IPS-NIHi7 (cell line): ENCODE data around the gene RHNO1.
A peak's percentile ranks its signal among the peaks of the same experiment; 100 is the strongest.
"Not testable (repeated sequence)": the region's sequence is repeated elsewhere in the genome, so short reads cannot be mapped to it uniquely, and the experiment has no call there.

ENCODE experiments used
- DNase-seq: peaks from one replicate; pipeline ENCODE4 v3.0.0; 2012; ENCODE audit warnings: mixed read lengths; ENCODE audit errors: extremely low spot score

Gene RHNO1

GRCh38 chr12:2858334-2858733 is 18.7 kb upstream of the RHNO1 start:
- DNase-seq, result no peak

DNA sequence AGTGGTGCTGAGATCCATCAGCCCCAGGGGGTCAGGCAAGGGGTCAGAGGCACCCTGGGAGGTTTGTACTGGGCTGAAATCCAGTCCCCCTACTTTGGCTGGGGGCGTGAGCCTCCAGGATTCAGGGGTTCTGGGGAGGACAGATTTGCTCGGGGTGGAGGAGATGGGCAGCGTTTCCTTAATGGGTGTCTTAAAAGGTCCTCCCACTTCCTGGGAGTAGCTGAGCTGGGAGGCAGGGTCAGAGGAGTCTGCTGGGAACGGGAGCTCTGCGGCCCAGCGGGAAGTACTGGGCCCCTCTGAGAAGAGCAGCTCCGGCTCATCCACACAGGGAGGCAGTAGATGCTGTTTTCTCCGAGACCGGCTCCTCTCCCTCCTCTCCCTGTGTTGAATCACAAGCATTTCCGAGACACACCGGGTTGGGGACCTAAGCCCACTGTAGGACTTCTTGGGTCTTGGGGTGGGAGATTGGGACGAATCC is 18.0 kb upstream of the RHNO1 start:
- DNase-seq, result no peak

GRCh38 chr12:2860170-2860569 is 16.9 kb upstream of the RHNO1 start:
- DNase-seq, result no peak

DNA sequence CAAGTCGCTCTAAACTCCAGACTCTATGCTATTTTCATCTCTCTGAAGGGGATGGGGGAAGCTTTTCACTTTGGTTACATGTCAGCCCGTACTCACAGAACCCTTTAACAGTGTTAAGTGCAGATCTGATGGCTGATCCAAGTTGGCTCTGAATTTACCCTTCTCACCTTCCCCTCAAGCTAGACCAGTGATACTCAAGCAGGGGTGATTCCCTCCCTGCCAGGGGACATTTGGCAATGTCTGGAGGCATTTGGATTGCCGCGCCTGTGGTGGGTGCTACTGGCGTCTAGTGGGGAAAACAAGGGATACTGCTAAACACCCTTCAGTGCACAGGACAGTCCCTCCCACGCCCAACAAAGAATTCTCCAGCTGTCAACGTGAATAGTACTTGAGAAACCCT is 14.1 kb upstream of the RHNO1 start:
- no peak for DNase-seq

DNA sequence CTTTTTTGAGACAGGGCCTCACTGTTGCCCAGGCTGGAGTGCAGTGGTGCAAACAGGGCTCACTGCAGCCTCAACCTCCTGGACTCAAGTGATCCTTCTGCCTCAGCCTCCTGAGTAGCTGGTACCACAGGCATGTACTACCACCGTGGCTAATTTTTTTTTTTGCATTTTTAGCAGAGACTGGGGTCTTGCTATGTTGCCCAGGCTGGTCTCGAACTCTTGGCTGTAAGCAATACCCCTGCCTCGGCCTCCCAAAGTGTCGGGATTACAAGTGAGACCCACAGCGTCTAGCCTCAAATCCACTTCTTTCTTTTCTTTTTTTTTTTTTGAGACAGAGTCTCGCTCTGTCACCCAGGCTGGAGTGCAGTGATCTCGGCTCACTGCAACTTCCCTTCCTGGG is 13.6 kb upstream of the RHNO1 start:
- DNase-seq, result not testable (repeated sequence)

- DNase-seq, result no peak
Observed at GRCh38 chr12:2864198-2864597, 12.8 kb upstream of the RHNO1 start.

DNA sequence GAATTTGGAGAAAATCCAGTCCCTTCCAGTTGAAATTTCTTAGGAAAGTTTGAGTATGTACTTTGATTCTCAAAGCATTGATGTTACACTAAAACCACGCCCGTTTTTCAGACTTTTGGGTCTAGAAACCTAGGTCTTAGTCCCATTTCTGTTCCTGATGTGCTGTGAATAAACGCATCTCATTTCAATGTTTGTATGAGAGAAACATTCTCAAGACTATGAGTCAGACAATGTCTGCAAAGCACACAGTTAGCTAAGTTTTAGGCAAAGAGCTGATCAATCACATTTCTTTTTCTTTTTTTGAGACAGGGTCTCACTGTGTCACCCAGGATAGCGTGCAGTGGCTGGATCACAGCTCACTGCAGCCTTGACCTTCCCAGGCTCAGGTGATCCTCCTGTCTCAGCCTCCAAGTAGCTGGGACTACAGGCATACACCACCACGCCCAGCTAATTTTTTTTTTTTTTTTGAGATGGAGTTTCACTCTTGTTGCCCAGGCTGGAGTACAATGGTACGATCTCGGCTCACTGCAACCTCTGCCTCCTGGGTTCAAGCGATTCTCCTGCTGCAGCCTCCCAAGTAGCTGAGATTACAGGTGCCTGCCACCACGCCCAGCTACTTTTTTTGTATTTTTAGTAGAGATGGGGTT is 7.9 kb upstream of the RHNO1 start:
- not testable (repeated sequence) for DNase-seq

GRCh38 chr12:2876431-2877046 is 484 bp upstream of the RHNO1 start:
- peak; percentile 51 for DNase-seq

- no peak for DNase-seq
Observed at GRCh38 chr12:2877953-2878732, 1.1 kb downstream of the RHNO1 start.

DNA sequence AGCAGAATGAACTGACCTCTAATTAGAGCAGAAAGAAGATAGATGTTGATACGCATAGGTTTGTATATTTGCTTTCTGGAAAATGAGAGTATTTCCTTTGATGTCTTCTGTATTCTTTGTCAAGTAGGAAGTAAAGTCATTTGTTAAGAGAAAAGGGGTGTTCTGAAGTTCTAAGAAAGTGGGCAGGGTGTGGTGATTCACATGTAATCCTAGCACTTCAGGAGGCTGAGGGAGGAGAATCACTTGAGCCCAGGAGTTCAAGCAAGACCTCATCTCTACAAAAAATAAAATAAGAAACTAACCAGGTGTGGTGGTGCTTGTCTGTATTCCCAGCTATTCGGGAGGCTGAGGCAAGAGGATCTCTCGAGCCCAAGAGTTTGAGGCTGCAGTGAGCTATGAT is 2.8 kb downstream of the RHNO1 start:
- DNase-seq, result no peak

DNA sequence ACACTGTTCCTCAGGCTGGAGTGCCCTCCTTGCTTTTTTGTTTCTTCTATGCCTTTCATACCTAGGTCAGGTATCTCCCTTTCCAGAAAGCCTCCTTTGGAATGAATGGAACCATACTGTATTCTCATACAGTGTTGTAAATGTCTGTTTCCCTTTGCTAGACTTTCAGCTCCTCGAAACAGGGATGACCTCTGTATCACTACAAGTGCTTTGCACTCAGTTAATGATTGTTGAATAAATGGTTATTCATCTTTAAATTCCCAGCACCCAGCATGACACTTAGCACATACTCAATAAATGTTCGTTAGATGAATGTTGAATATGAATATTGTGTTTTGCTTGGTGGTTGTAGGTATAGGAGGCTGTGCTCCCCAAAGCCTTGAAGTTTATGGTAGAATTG is 7.8 kb downstream of the RHNO1 start:
- DNase-seq, result no peak

- no peak for DNase-seq
Observed at GRCh38 chr12:2886768-2887450, 9.9 kb downstream of the RHNO1 start.

DNA sequence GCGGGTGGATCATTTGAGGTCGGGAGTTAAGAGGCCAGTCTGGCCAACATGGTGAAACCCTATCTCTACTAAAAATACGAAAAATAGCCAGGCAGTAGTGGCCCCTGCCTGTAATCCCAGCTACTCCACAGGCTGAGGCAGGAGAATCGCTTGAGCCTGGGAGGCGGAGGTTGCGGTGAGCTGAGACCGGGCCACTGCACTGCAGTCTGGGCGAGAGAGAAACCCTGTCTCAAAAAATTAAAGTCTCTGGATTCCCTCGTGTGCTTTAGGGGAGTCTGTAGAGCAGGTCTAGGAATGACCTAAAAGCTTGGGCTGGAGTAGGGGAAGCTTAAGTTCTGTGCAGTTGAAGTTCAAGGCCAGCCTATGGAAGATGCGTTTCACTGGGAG is 13.0 kb downstream of the RHNO1 start:
- DNase-seq, result no peak

DNA sequence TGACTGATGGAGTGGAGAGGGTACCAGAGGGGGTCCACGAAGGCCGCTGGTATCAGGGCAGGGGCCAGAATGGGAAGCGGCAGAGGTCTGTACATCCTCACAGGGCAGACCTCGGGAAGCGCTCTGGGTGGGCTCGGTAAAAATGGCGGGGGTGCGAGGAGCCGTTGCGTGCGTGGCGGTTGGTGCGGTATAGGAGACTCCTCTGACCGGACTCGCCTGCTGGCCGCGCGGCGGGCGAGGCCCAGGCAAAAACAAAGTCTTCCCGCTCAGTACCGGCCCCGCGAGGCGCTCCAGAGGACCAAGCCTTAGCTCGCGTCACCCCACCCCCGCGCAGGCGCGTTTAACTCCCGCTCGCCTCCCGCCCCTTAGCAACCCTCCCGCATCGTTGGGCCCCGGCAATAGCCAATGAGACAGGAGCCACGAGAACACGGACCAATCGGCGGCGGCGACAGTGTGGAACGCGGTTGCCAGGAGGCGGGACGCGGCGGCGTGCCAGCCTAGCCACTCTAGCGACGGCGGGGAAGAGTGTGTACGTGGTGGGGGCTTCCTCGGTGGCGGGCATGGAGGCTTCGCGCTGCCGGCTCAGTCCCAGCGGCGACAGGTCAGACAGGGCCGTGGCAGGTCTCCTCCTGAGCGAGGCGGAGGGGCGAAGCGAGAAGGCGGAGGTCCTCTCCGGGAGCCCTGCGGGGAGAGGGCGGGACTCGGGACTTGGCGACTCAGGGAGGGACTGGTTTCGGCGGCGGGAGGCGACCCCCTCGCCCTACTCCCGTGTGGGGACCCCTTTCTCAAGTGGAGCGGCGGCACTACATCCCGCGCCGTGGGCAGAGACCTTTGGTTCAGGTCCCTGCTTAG is 13.6 kb downstream of the RHNO1 start, which contains the start of gene TULP3:
Gene TULP3, plus strand, starts transcription at position 504 of the 852 bp plus-strand sequence. Its CDS starts 57 bp downstream, at position 561.
- DNase-seq, result peak; percentile 97

- peak; percentile 41 for DNase-seq
Observed at GRCh38 chr12:2891240-2892053, 14.4 kb downstream of the RHNO1 start.

- no peak for DNase-seq
Observed at GRCh38 chr12:2892246-2892645, 15.2 kb downstream of the RHNO1 start.

GRCh38 chr12:2893007-2893406 is 16.0 kb downstream of the RHNO1 start:
- DNase-seq, result no peak

DNA sequence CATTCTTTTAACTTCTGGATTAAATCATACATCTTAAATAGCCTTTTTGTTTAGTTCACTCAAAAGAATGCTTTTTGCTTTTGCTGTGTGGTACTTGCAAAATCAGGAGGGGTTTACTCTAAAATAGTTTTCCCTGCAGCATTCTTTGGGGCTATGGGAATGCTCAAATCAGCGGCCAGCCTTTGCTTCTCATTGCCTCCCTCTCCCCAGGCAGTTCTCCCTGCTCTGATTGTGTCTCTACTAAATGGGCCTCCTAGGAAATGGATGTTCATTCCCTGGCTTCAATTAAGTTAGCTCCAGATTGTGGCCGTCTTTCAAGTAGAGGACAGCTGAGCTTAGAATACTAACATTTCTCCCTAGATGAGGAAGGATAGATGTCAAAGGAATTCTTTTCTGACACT is 18.0 kb downstream of the RHNO1 start:
- DNase-seq, result no peak

DNA sequence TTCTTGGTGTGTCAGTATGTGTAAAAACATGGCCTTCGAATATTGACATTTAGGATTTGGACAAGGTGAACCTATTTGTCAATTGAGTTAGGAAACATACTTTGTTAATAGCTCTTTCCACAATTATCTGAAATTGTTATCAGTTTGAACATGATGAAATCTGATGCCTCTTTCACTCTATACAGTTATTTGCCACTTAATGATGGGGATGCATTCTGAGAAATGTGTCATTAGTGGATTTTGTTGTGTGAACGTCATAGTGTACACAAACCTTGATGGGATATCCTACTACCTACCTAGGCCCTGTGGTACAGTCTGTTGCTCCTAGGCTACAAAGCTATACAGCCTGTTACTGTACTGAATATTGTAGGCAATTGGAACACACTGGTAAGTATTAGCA is 18.5 kb downstream of the RHNO1 start:
- DNase-seq, result no peak

GRCh38 chr12:2897418-2897817 is 20.4 kb downstream of the RHNO1 start:
- DNase-seq, result no peak
